ENCODE measurements around the gene NATD1.

NATD1 gene

GRCh38 chr17:21189361-21189760 lies 63.8 kb downstream of the NATD1 start:
- no peak for DNase-seq

Measured in activated CD4-positive, alpha-beta T cell treated with anti-CD3 and anti-CD28 coated beads, Interleukin-2, amount 50 U/mL, for 4 hours (primary cell).